Measurements from ENCODE around the gene CEMP1.

DNA sequence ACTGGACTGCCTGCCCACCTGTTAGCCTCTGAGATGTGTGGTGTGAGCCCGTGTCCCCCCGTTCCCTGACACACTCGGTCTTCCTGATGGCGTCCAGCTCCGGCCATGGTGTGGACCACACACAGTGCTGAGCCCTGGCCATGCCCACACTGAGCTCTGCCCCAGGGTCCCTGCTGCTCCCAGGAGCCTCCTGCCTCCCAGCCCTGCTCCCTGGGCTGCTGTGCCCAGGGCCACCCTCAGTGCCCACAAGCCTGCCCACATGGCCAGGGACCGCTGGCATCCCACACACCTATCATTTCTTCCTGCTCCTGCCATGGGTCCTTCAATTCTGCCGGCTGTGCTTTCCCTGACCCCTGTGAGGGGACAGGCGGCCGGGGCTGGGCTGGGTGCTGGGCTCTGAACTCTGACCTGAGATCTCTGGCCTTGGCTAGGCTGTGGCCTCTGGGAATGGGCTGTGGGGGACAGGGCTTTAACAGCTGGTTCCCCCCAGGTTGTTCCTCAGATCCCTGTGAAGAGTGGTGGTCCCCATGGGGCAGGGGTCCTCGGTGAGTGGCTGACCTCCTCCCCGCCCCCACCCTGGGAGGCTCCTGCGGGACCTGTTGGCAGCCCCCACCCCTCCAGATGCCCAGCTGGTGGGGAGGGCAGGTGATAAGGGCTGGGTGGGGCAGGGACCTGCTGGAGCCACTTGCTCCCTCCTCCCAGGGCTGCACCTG is 4.0 kb downstream of the CEMP1 start:
- TF ChIP-seq POLR2AphosphoS5 (IDR thresholded peaks at IDR 0.05; ENCODE audit: low read depth, low read length) (no peak), TAF1 (IDR thresholded peaks at IDR 0.05; ENCODE audit: borderline replicate concordance, insufficient read depth, low read length) (no peak), SIN3A (IDR thresholded peaks at IDR 0.05; ENCODE audit: borderline replicate concordance, insufficient read depth, low read length) (no peak), FOXP2 (optimal IDR thresholded peaks at IDR 0.05; ENCODE audit: borderline replicate concordance, extremely low read depth, extremely low read length, insufficient read depth) (no peak)
- TF ChIP-seq, protein P1, sequence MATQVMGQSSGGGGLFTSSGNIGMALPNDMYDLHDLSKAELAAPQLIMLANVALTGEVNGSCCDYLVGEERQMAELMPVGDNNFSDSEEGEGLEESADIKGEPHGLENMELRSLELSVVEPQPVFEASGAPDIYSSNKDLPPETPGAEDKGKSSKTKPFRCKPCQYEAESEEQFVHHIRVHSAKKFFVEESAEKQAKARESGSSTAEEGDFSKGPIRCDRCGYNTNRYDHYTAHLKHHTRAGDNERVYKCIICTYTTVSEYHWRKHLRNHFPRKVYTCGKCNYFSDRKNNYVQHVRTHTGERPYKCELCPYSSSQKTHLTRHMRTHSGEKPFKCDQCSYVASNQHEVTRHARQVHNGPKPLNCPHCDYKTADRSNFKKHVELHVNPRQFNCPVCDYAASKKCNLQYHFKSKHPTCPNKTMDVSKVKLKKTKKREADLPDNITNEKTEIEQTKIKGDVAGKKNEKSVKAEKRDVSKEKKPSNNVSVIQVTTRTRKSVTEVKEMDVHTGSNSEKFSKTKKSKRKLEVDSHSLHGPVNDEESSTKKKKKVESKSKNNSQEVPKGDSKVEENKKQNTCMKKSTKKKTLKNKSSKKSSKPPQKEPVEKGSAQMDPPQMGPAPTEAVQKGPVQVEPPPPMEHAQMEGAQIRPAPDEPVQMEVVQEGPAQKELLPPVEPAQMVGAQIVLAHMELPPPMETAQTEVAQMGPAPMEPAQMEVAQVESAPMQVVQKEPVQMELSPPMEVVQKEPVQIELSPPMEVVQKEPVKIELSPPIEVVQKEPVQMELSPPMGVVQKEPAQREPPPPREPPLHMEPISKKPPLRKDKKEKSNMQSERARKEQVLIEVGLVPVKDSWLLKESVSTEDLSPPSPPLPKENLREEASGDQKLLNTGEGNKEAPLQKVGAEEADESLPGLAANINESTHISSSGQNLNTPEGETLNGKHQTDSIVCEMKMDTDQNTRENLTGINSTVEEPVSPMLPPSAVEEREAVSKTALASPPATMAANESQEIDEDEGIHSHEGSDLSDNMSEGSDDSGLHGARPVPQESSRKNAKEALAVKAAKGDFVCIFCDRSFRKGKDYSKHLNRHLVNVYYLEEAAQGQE (IDR thresholded peaks at IDR 0.05; ENCODE audit: insufficient read depth in 1 of 2, low read depth in 2 of 2, low read length in 2 of 2) = no peak
